ENCODE measurements around the gene PLK2. TPM values are rescaled to one million over a fixed set of nuclear protein-coding genes. Genes with fewer than 3 reads are reported as not detected.

PLK2 gene
- total RNA-seq, 1 experiment from 2014 or later, result 372 TPM

DNA sequence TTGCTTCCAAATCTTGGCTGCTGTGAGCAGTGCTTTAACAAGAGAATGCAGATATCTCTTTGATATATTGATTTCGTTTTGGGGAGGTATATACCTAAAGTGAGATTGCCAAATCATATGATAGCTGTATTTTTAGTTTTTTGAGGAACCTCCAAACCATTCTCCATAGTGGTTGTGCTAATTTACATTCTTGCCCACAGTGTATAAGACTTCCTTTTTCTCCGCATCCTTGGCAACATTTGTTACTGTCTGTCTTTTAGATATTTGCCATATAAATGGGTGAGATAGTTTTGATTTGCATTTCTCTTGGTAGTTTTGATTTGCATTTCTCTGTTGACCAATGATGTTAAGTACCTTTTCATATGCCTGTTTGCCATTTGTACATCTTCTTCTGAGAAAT, 10.0 kb upstream of the PLK2 start:
- ChIA-PET POLR2A (ENCODE audit: unreplicated experiment) (no interaction called here), CTCF (no interaction called here)
- Histone ChIP-seq H3K9me2 (replicated peaks; ENCODE audit: low read length) (no peaks in the 10 kb centered on the region), H3F3A (ENCODE audit: low read length, unreplicated experiment) (no peaks in the 10 kb centered on the region), H3K4me3 (ENCODE audit: low read length) (no peak overlapping the region), H3K4me1 (ENCODE audit: insufficient read depth, low read length) (no peaks in the 10 kb centered on the region), H3K27me3 (ENCODE audit: low read length) (no peaks in the 10 kb centered on the region), H3K4me2 (ENCODE audit: low read length) (no peak overlapping the region), H3K9me3 (ENCODE audit: low read length) (no peaks in the 10 kb centered on the region), H4K20me1 (ENCODE audit: low read length) (no peaks in the 10 kb centered on the region), H2AFZ (ENCODE audit: low read length) (no peak overlapping the region), H3K36me3 (ENCODE audit: low read depth, low read length) (no peaks in the 10 kb centered on the region), H3K79me2 (ENCODE audit: low read length) (no peaks in the 10 kb centered on the region), H3K27ac (ENCODE audit: low read length) (no peak overlapping the region), H3K9ac (ENCODE audit: low read length) (no peak overlapping the region)
- intact Hi-C loops (cut with micrococcal nuclease), result loop anchor here (10.0 kb wide), 1 partner anchor 1565 kb away; the partner anchor contains the start of gene SETD9
- no TSS peak for BruUV-seq (replicated peaks)
- no peak for DNase-seq
- TF ChIP-seq, protein P1, sequence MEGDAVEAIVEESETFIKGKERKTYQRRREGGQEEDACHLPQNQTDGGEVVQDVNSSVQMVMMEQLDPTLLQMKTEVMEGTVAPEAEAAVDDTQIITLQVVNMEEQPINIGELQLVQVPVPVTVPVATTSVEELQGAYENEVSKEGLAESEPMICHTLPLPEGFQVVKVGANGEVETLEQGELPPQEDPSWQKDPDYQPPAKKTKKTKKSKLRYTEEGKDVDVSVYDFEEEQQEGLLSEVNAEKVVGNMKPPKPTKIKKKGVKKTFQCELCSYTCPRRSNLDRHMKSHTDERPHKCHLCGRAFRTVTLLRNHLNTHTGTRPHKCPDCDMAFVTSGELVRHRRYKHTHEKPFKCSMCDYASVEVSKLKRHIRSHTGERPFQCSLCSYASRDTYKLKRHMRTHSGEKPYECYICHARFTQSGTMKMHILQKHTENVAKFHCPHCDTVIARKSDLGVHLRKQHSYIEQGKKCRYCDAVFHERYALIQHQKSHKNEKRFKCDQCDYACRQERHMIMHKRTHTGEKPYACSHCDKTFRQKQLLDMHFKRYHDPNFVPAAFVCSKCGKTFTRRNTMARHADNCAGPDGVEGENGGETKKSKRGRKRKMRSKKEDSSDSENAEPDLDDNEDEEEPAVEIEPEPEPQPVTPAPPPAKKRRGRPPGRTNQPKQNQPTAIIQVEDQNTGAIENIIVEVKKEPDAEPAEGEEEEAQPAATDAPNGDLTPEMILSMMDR (conservative IDR thresholded peaks at IDR 0.05; ENCODE audit: low read depth, low read length), result no peak
- TF ChIP-seq EZH2phosphoT487 (IDR thresholded peaks at IDR 0.05; ENCODE audit: borderline replicate concordance, low read length) (no peak), EZH2 (IDR thresholded peaks at IDR 0.05; ENCODE audit: low read length, unreplicated experiment) (no peak)
- no peak for ATAC-seq

DNA sequence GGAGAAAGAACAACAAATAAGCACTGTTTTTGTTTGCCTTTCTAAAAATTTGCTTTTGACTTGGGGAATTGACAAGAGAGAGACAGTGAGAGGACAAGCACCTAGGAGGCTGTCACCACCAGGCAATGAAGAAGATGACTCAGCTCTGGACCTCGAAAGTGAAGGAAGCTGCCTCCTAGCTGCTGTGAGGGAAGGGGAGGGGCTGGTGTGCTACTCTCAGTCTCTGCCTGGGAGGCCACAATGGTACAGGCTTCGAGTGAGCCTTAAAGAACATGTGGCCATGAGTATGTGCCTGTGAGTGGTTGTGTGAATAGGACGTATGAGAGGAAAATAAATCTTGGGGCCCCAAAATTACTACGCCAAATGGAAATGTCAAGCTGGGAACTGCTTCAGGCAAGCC, 7.1 kb upstream of the PLK2 start:
- no TSS peak for BruUV-seq (replicated peaks)
- intact Hi-C loops (cut with micrococcal nuclease), result loop anchor here (10.0 kb wide), 1 partner anchor 1562 kb away; the partner anchor contains the start of gene SETD9
- H3K4me2 ChIP-seq (ENCODE audit: low read length), result no peak overlapping the region
- H3K4me3 ChIP-seq (ENCODE audit: low read length), result no peak overlapping the region
- no peaks in the 10 kb centered on the region for H3K36me3 ChIP-seq (ENCODE audit: low read depth, low read length)
- peaks cover 6% of the 10 kb centered on the region; the same call in 1 of the 2 replicates for H3K4me1 ChIP-seq (ENCODE audit: insufficient read depth, low read length)
- H3K27ac ChIP-seq (ENCODE audit: low read length), result no peak overlapping the region
- ChIA-PET CTCF (interaction anchor here (0.6 kb wide), 1 partner anchor 1129 kb away, joined by 3 read pairs; no protein-coding TSS in a partner anchor), POLR2A (ENCODE audit: unreplicated experiment) (no interaction called here)
- ATAC-seq (peak; percentile 56), DNase-seq (peak; percentile 47)
- no peak overlapping the region for H3K9ac ChIP-seq (ENCODE audit: low read length)
- H3F3A ChIP-seq (ENCODE audit: low read length, unreplicated experiment), result no peaks in the 10 kb centered on the region
- TF ChIP-seq, protein P1 (conservative IDR thresholded peaks at IDR 0.05; ENCODE audit: low read depth, low read length), result no peak
- TF ChIP-seq EZH2phosphoT487 (IDR thresholded peaks at IDR 0.05; ENCODE audit: borderline replicate concordance, low read length) (no peak), EZH2 (IDR thresholded peaks at IDR 0.05; ENCODE audit: low read length, unreplicated experiment) (no peak)
- no peaks in the 10 kb centered on the region for H3K79me2 ChIP-seq (ENCODE audit: low read length)
- no peaks in the 10 kb centered on the region for H3K9me3 ChIP-seq (ENCODE audit: low read length)
- no peaks in the 10 kb centered on the region for H3K27me3 ChIP-seq (ENCODE audit: low read length)
- H2AFZ ChIP-seq (ENCODE audit: low read length), result no peak overlapping the region
- H3K9me2 ChIP-seq (replicated peaks; ENCODE audit: low read length), result no peaks in the 10 kb centered on the region
- no peaks in the 10 kb centered on the region for H4K20me1 ChIP-seq (ENCODE audit: low read length)

DNA sequence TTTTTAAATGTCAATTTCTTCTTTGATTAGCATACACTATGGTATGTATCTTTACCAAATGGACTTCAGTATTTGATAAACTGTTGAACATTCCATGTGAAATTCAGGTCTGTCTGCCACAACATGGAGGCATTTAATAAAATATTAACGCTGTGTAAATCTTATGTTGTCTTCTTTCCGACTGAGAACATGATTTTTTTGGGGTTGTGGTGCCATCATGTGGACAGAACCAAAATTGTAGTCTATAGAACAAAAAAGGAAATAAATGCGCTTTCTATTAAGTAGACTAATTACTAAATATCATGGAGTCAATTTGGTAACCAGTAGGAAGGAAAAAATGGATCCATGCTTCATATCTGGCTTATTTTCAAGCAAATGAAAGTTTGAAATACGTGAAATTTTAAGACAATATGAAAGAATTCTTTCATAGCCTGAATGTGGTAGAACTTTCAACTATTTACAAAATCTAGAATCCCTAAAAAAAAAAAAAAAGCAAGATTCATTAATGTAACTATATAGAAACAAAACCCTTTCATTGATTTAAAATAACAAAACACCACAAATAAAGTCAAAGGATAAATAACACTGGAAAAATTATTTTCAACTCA, 2.8 kb upstream of the PLK2 start:
- DNase-seq, result peak; percentile 74
- POLR2A ChIA-PET (ENCODE audit: unreplicated experiment), result no interaction called here
- no peaks in the 10 kb centered on the region for H3F3A ChIP-seq (ENCODE audit: low read length, unreplicated experiment)
- no peak overlapping the region for H2AFZ ChIP-seq (ENCODE audit: low read length)
- no peak overlapping the region for H3K4me2 ChIP-seq (ENCODE audit: low read length)
- no peak overlapping the region for H3K27ac ChIP-seq (ENCODE audit: low read length)
- H3K79me2 ChIP-seq (ENCODE audit: low read length), result peaks cover 22% of the 10 kb centered on the region
- no peak for ATAC-seq
- H3K4me3 ChIP-seq (ENCODE audit: low read length), result no peak overlapping the region
- H3K36me3 ChIP-seq (ENCODE audit: low read depth, low read length), result peaks cover 12% of the 10 kb centered on the region
- no peaks in the 10 kb centered on the region for H3K27me3 ChIP-seq (ENCODE audit: low read length)
- H3K4me1 ChIP-seq (ENCODE audit: insufficient read depth, low read length), result peaks cover 14% of the 10 kb centered on the region; the same call in 1 of the 2 replicates
- peaks cover 20% of the 10 kb centered on the region for H4K20me1 ChIP-seq (ENCODE audit: low read length)
- CTCF ChIA-PET, result no interaction called here
- H3K9me3 ChIP-seq (ENCODE audit: low read length), result no peaks in the 10 kb centered on the region
- BruUV-seq (replicated peaks), result no TSS peak
- H3K9me2 ChIP-seq (replicated peaks; ENCODE audit: low read length), result no peaks in the 10 kb centered on the region
- no peak for TF ChIP-seq EZH2phosphoT487 (IDR thresholded peaks at IDR 0.05; ENCODE audit: borderline replicate concordance, low read length)
- TF ChIP-seq, protein P1 (conservative IDR thresholded peaks at IDR 0.05; ENCODE audit: low read depth, low read length), result peak; percentile 62
- no peak for TF ChIP-seq EZH2 (IDR thresholded peaks at IDR 0.05; ENCODE audit: low read length, unreplicated experiment)
- H3K9ac ChIP-seq (ENCODE audit: low read length), result no peak overlapping the region
- intact Hi-C loops (cut with micrococcal nuclease), result loop anchor here (1.0 to 10.0 kb wide), 6 partner anchors 390 to 1558 kb away; partner anchors contain the start of gene SETD9
